ENCODE data around the gene COL8A1.

DNA sequence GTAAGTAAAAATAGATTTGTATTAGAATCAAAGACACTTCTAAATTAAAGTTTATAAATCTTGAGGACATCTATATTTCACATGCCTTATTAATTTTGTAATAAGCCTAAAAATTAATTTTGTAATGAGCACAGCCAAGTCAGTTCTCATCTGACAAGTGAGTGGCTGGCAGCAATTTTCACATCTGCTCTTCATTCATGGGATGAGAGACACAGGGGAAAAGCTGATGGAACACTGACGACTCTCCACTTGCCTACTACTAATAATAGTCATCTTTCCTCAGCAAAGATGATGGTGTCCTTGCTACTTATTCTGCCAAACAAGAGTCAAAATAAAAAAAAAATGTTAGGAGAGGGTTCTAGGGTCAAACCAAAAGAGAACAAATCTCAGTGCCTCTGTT is 164.9 kb downstream of the COL8A1 start:
- TF ChIP-seq CTCF (IDR thresholded peaks at IDR 0.05) = no peak
- no peak for TF ChIP-seq POLR2A (IDR thresholded peaks at IDR 0.05; ENCODE audit: low read depth)
- TF ChIP-seq EP300 (IDR thresholded peaks at IDR 0.05) = no peak
- no peak for TF ChIP-seq POLR2AphosphoS5 (IDR thresholded peaks at IDR 0.05)

All from esophagus muscularis mucosa (tissue), 4 donors.